Measurements from ENCODE around the gene CFDP1.

DNA sequence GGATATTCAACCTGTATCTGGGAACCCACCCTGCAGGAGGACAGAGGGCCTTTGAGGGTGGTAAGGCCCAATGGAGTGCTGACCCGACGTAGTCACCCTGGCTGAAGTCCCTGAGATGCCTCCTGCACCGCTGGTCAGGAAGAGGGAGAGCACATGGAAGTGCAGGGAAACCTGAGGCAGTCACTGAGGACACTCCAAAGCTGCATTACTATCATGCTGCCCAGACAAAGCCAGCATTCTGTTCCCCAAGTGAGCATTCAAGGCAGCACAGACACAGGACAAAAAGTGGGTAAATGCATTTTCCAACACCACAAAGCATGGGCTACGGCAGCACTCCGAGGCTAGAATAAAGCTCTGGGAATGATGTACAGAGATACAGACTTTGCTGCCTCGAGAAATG is 135.0 kb downstream of the CFDP1 start:
- TF ChIP-seq TOPORS (CRISPR knock-in tag; IDR thresholded peaks at IDR 0.05) (no peak), ZNF761 (CRISPR knock-in tag; conservative IDR thresholded peaks at IDR 0.05) (no peak), JUND (CRISPR knock-in tag; IDR thresholded peaks at IDR 0.05) (no peak), ARID2 (CRISPR knock-in tag; IDR thresholded peaks at IDR 0.05; ENCODE audit: borderline replicate concordance) (no peak), ZBTB8A (CRISPR knock-in tag; IDR thresholded peaks at IDR 0.05; ENCODE audit: borderline replicate concordance, low read depth) (no peak), SMAD1 (CRISPR knock-in tag; IDR thresholded peaks at IDR 0.05; ENCODE audit: borderline replicate concordance, low read depth) (no peak), EP300 (IDR thresholded peaks at IDR 0.05; ENCODE audit: low read depth in 2 of 2, low read length in 2 of 2) (no peak), EP300 (CRISPR knock-in tag; IDR thresholded peaks at IDR 0.05; ENCODE audit: borderline replicate concordance) (no peak)
- TF ChIP-seq, protein P1, sequence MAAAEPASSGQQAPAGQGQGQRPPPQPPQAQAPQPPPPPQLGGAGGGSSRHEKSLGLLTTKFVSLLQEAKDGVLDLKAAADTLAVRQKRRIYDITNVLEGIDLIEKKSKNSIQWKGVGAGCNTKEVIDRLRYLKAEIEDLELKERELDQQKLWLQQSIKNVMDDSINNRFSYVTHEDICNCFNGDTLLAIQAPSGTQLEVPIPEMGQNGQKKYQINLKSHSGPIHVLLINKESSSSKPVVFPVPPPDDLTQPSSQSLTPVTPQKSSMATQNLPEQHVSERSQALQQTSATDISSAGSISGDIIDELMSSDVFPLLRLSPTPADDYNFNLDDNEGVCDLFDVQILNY (CRISPR knock-in tag; conservative IDR thresholded peaks at IDR 0.05): no peak
- TF ChIP-seq, protein P2, sequence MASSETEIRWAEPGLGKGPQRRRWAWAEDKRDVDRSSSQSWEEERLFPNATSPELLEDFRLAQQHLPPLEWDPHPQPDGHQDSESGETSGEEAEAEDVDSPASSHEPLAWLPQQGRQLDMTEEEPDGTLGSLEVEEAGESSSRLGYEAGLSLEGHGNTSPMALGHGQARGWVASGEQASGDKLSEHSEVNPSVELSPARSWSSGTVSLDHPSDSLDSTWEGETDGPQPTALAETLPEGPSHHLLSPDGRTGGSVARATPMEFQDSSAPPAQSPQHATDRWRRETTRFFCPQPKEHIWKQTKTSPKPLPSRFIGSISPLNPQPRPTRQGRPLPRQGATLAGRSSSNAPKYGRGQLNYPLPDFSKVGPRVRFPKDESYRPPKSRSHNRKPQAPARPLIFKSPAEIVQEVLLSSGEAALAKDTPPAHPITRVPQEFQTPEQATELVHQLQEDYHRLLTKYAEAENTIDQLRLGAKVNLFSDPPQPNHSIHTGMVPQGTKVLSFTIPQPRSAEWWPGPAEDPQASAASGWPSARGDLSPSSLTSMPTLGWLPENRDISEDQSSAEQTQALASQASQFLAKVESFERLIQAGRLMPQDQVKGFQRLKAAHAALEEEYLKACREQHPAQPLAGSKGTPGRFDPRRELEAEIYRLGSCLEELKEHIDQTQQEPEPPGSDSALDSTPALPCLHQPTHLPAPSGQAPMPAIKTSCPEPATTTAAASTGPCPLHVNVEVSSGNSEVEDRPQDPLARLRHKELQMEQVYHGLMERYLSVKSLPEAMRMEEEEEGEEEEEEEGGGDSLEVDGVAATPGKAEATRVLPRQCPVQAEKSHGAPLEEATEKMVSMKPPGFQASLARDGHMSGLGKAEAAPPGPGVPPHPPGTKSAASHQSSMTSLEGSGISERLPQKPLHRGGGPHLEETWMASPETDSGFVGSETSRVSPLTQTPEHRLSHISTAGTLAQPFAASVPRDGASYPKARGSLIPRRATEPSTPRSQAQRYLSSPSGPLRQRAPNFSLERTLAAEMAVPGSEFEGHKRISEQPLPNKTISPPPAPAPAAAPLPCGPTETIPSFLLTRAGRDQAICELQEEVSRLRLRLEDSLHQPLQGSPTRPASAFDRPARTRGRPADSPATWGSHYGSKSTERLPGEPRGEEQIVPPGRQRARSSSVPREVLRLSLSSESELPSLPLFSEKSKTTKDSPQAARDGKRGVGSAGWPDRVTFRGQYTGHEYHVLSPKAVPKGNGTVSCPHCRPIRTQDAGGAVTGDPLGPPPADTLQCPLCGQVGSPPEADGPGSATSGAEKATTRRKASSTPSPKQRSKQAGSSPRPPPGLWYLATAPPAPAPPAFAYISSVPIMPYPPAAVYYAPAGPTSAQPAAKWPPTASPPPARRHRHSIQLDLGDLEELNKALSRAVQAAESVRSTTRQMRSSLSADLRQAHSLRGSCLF (CRISPR knock-in tag; IDR thresholded peaks at IDR 0.05; ENCODE audit: borderline replicate concordance): no peak
- TF ChIP-seq, protein P3, sequence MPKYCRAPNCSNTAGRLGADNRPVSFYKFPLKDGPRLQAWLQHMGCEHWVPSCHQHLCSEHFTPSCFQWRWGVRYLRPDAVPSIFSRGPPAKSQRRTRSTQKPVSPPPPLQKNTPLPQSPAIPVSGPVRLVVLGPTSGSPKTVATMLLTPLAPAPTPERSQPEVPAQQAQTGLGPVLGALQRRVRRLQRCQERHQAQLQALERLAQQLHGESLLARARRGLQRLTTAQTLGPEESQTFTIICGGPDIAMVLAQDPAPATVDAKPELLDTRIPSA (CRISPR knock-in tag; IDR thresholded peaks at IDR 0.05; ENCODE audit: borderline replicate concordance): no peak

Measured in HepG2 (cell line).